HepG2 (cell line): ENCODE results near the gene ASPHD1.

Experiments used
- ARNTL ChIP-seq: sonication (generic); formaldehyde crosslinking; IDR thresholded peaks from 2 replicates; pipeline ENCODE4 v1.4.0; 2020; ENCODE audit warnings: mild to moderate bottlenecking, missing genetic modification reagents
- CEBPB ChIP-seq: IDR thresholded peaks from 2 replicates; pipeline ENCODE4 v1.6.1; 2011; ENCODE audit warnings: low read depth, low read length, improper control_type of control experiment, borderline replicate concordance
- CHD2 ChIP-seq: IDR thresholded peaks from 2 replicates; pipeline ENCODE4 v1.6.1; 2011; ENCODE audit warnings: low read depth, low read length, improper control_type of control experiment
- KDM1A ChIP-seq: IDR thresholded peaks from 2 replicates; pipeline ENCODE4 v1.6.1; 2016; ENCODE audit warnings: missing compliant biosample characterization
- POLR2AphosphoS5 ChIP-seq: IDR thresholded peaks from 2 replicates; pipeline ENCODE4 v1.6.1; 2012; ENCODE audit warnings: low read depth, low read length
- ZFP37 ChIP-seq: sonication (generic); formaldehyde crosslinking; IDR thresholded peaks from 2 replicates; pipeline ENCODE4 v1.4.0; 2020; ENCODE audit warnings: missing genetic modification reagents, borderline replicate concordance

GRCh38 chr16:29926711-29927052 is 26.4 kb downstream of the ASPHD1 start:
- TF ChIP-seq POLR2AphosphoS5 (no peak), KDM1A (CRISPR knock-in tag) (no peak), ARNTL (CRISPR knock-in tag) (no peak), ZFP37 (CRISPR knock-in tag) (no peak), CHD2 (no peak), CEBPB (no peak)
